H9 (cell line): ENCODE results near the gene SSH3. TPM values are rescaled to one million over a fixed set of nuclear protein-coding genes. Genes with fewer than 3 reads are reported as not detected.

Experiments
- DNase-seq: peaks from one replicate; pipeline ENCODE4 v3.0.0-alpha.2; 2017
- H2AFZ ChIP-seq: one replicate; pipeline ENCODE4 v1.6.1; 2013; ENCODE audit warnings: mild to moderate bottlenecking, low read length, control low read depth, moderate library complexity
- H2AK5ac ChIP-seq: 2 replicates; pipeline ENCODE4 v1.6.1; 2013; ENCODE audit warnings: low read length, control low read depth, mixed read lengths; ENCODE audit not compliant: insufficient read length
- H2BK120ac ChIP-seq: one replicate; pipeline ENCODE4 v1.6.1; 2013; ENCODE audit warnings: low read depth, mild to moderate bottlenecking, low read length, control low read depth, inconsistent platforms; ENCODE audit not compliant: poor library complexity, severe bottlenecking
- H2BK12ac ChIP-seq: 2 replicates; pipeline ENCODE4 v1.6.1; 2013; ENCODE audit warnings: low read length, control low read depth, mixed read lengths, low read depth; ENCODE audit not compliant: insufficient read length
- H2BK15ac ChIP-seq: 2 replicates; pipeline ENCODE4 v1.6.1; 2013; ENCODE audit warnings: low read depth, low read length, control low read depth
- H2BK20ac ChIP-seq: one replicate; pipeline ENCODE4 v1.6.1; 2013; ENCODE audit warnings: low read depth, mild to moderate bottlenecking, low read length, control low read depth, inconsistent platforms; ENCODE audit not compliant: poor library complexity, severe bottlenecking
- H2BK5ac ChIP-seq: 2 replicates; pipeline ENCODE4 v1.6.1; 2013; ENCODE audit warnings: low read length, control low read depth, mixed read lengths; ENCODE audit not compliant: insufficient read length
- H3K14ac ChIP-seq: 2 replicates; pipeline ENCODE4 v1.6.1; 2013; ENCODE audit warnings: low read length, control low read depth; ENCODE audit not compliant: insufficient read depth
- H3K18ac ChIP-seq: 2 replicates; pipeline ENCODE4 v1.6.1; 2013; ENCODE audit warnings: low read depth, mild to moderate bottlenecking, mixed read lengths, low read length, control low read depth; ENCODE audit not compliant: insufficient read length
- H3K23ac ChIP-seq: 2 replicates; pipeline ENCODE4 v1.6.1; 2013; ENCODE audit warnings: low read length, control low read depth, mixed read lengths, low read depth; ENCODE audit not compliant: insufficient read length
- H3K23me2 ChIP-seq: 2 replicates; pipeline ENCODE4 v1.6.1; 2013; ENCODE audit warnings: low read depth, mild to moderate bottlenecking, mixed read lengths, low read length, control low read depth; ENCODE audit not compliant: insufficient read length, poor library complexity, severe bottlenecking
- H3K27ac ChIP-seq: 2 replicates; pipeline ENCODE4 v1.5.1; 2013; ENCODE audit warnings: low read length, control low read depth, mixed read lengths, low read depth; ENCODE audit not compliant: insufficient read length
- H3K27me3 ChIP-seq: 2 replicates; pipeline ENCODE4 v1.6.1; 2013; ENCODE audit warnings: low read length, control low read depth, inconsistent platforms; ENCODE audit not compliant: insufficient read depth
- H3K4ac ChIP-seq: 2 replicates; pipeline ENCODE4 v1.6.1; 2013; ENCODE audit warnings: low read depth, mild to moderate bottlenecking, control low read depth, inconsistent platforms, low read length, moderate library complexity
- H3K4me1 ChIP-seq: 2 replicates; pipeline ENCODE4 v1.6.1; 2013; ENCODE audit warnings: low read length, control low read depth, inconsistent platforms; ENCODE audit not compliant: insufficient read depth
- H3K4me2 ChIP-seq: 2 replicates; pipeline ENCODE4 v1.6.1; 2013; ENCODE audit warnings: low read length, control low read depth, mixed read lengths; ENCODE audit not compliant: insufficient read length, insufficient read depth
- H3K56ac ChIP-seq: 2 replicates; pipeline ENCODE4 v1.6.1; 2013; ENCODE audit warnings: low read depth, mild to moderate bottlenecking, mixed read lengths, low read length, control low read depth; ENCODE audit not compliant: insufficient read length
- H3K79me1 ChIP-seq: 2 replicates; pipeline ENCODE4 v1.6.1; 2013; ENCODE audit warnings: low read depth, mild to moderate bottlenecking, moderate library complexity, low read length, control low read depth, inconsistent platforms; ENCODE audit not compliant: insufficient read depth, poor library complexity, severe bottlenecking
- H3K79me2 ChIP-seq: 2 replicates; pipeline ENCODE4 v1.6.1; 2013; ENCODE audit warnings: low read length, control low read depth, inconsistent platforms; ENCODE audit not compliant: insufficient read depth
- H3K9ac ChIP-seq: 2 replicates; pipeline ENCODE4 v1.6.1; 2013; ENCODE audit warnings: low read length, control low read depth, mixed read lengths; ENCODE audit not compliant: insufficient read length; ENCODE audit errors: extremely low read depth
- H3K9me3 ChIP-seq: one replicate; pipeline ENCODE4 v1.6.1; 2013; ENCODE audit warnings: low read depth, low read length, inconsistent platforms; ENCODE audit not compliant: control insufficient read depth
- H3T11ph ChIP-seq: one replicate; pipeline ENCODE4 v1.6.1; 2013; ENCODE audit warnings: mild to moderate bottlenecking, low read length, control low read depth, inconsistent platforms
- H4K20me1 ChIP-seq: one replicate; pipeline ENCODE4 v1.6.1; 2013; ENCODE audit not compliant: control insufficient read depth, insufficient read length, insufficient read depth
- H4K5ac ChIP-seq: 2 replicates; pipeline ENCODE4 v1.6.1; 2013; ENCODE audit warnings: low read depth, mild to moderate bottlenecking, mixed read lengths, low read length, control low read depth; ENCODE audit not compliant: insufficient read length
- H4K8ac ChIP-seq: replicated peaks from 2 replicates; pipeline ENCODE4 v1.6.1; 2013; ENCODE audit warnings: low read length, control low read depth, mixed read lengths, low read depth; ENCODE audit not compliant: insufficient read length
- H4K91ac ChIP-seq: 2 replicates; pipeline ENCODE4 v1.6.1; 2013; ENCODE audit warnings: low read depth, mild to moderate bottlenecking, moderate library complexity, mixed read lengths, low read length, control low read depth; ENCODE audit not compliant: insufficient read length
- H3K27ac Mint-ChIP-seq, 3 experiments: 2 replicates in 2 of 3; 3 replicates in 1 of 3; pipeline ENCODE4 v1.8.0; 2020 to 2021; ENCODE audit warnings: mixed read lengths in 3 of 3, mild to moderate bottlenecking in 1 of 3, moderate library complexity in 1 of 3
- H3K27me3 Mint-ChIP-seq: 2 replicates; pipeline ENCODE4 v1.8.0; 2021; ENCODE audit warnings: low read depth, mild to moderate bottlenecking, moderate library complexity, mixed read lengths
- H3K36me3 Mint-ChIP-seq, 3 experiments: 2 replicates in 2 of 3; 3 replicates in 1 of 3; pipeline ENCODE4 v1.8.0; 2020 to 2021; ENCODE audit warnings: low read depth in 3 of 3, mixed read lengths in 3 of 3; ENCODE audit not compliant: insufficient read depth in 1 of 3
- H3K4me1 Mint-ChIP-seq, 2 experiments: 2 replicates each; pipeline ENCODE4 v1.8.0; 2020; ENCODE audit warnings: mixed read lengths in 2 of 2
- H3K4me3 Mint-ChIP-seq, 2 experiments: 2 replicates in 1 of 2; 3 replicates in 1 of 2; pipeline ENCODE4 v1.8.0; 2020 to 2021; ENCODE audit warnings: mild to moderate bottlenecking in 2 of 2, mixed read lengths in 2 of 2, moderate library complexity in 1 of 2
- H3K9me3 Mint-ChIP-seq, 2 experiments: 2 replicates in 1 of 2; 3 replicates in 1 of 2; pipeline ENCODE4 v1.8.0; 2020; ENCODE audit warnings: mild to moderate bottlenecking in 2 of 2, mixed read lengths in 2 of 2, moderate library complexity in 1 of 2
- whole genome bisulfite sequencing: extraction: QIAGEN DNeasy Blood & Tissue Kit; methylation state at CpG from one replicate; pipeline ENCODE4 v1.1.7; 2013; ENCODE audit warnings: missing lambda C conversion rate, low lambda C conversion rate, mixed read lengths; ENCODE audit not compliant: insufficient read length; ENCODE audit errors: extremely low coverage; 5-methylcytosine and 5-hydroxymethylcytosine counted together
- total RNA-seq: library from RNA; stranded (reverse); gene quantifications from 2 replicates; pipeline ENCODE4 v1.2.1, GENCODE V29; 2021
- TF ChIP-seq, protein P1 (sequence below): fragments of 200-600 bp; sonication (generic); conservative IDR thresholded peaks from 3 replicates; pipeline ENCODE4 v1.8.0; 2021; ENCODE audit warnings: antibody characterized with exemption, mild to moderate bottlenecking

Gene SSH3
- total RNA-seq, 1 experiment from 2014 or later = 42.2 TPM

DNA sequence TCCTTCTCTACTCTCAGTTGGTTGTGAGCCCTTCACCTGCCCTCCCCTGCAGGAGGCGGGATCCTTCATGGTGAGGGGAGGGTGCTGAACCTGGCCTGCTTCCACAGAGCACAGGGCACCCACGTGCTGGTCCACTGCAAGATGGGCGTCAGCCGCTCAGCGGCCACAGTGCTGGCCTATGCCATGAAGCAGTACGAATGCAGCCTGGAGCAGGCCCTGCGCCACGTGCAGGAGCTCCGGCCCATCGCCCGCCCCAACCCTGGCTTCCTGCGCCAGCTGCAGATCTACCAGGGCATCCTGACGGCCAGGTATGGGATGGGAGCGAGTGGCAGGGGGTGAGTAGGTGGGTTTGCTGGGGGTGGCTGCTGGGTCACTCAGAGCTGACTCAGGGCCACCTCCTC is 6.3 kb downstream of the SSH3 start:
- no peaks in the 10 kb centered on the region for H3K27me3 ChIP-seq
- no peak overlapping the region for H3K9ac ChIP-seq
- no peaks in the 10 kb centered on the region for H3K79me2 ChIP-seq
- no peak overlapping the region; the same call in 1 of the 2 replicates for H3K14ac ChIP-seq
- H4K8ac ChIP-seq = no peak overlapping the region
- H3K4me2 ChIP-seq = no peak overlapping the region
- H3K27ac ChIP-seq = no peak overlapping the region
- no peak overlapping the region for H2AK5ac ChIP-seq
- no peak overlapping the region for H3K4ac ChIP-seq
- Mint-ChIP-seq H3K4me3 (no peak overlapping the region), H3K4me1 (peaks cover 2% of the 10 kb centered on the region in 2 experiments; a peak in 3 of 4 replicates), H3K9me3 (no peaks in the 10 kb centered on the region), H3K27ac (no peak overlapping the region; a peak in 1 of 7 replicates), H3K36me3 (peaks cover 0 to 21% (median 8%) of the 10 kb centered on the region in 3 experiments; a peak in 5 of 7 replicates), H3K27me3 (peaks cover 6% of the 10 kb centered on the region)
- H3K18ac ChIP-seq = no peak overlapping the region
- H2BK5ac ChIP-seq = no peak overlapping the region
- no peak overlapping the region for H2AFZ ChIP-seq
- no peaks in the 10 kb centered on the region for H3K4me1 ChIP-seq
- no peaks in the 10 kb centered on the region for H4K20me1 ChIP-seq
- no peak overlapping the region for H3T11ph ChIP-seq
- H3K79me1 ChIP-seq = no peaks in the 10 kb centered on the region
- no peak overlapping the region for H3K56ac ChIP-seq
- WGBS = no CpG with 5 or more reads among the region's 14 CpGs
- no peak overlapping the region for H2BK20ac ChIP-seq
- no peak overlapping the region for H2BK120ac ChIP-seq
- H2BK12ac ChIP-seq = no peak overlapping the region
- H2BK15ac ChIP-seq = no peak overlapping the region
- no peak overlapping the region for H4K91ac ChIP-seq
- no peaks in the 10 kb centered on the region for H3K9me3 ChIP-seq
- TF ChIP-seq, protein P1, sequence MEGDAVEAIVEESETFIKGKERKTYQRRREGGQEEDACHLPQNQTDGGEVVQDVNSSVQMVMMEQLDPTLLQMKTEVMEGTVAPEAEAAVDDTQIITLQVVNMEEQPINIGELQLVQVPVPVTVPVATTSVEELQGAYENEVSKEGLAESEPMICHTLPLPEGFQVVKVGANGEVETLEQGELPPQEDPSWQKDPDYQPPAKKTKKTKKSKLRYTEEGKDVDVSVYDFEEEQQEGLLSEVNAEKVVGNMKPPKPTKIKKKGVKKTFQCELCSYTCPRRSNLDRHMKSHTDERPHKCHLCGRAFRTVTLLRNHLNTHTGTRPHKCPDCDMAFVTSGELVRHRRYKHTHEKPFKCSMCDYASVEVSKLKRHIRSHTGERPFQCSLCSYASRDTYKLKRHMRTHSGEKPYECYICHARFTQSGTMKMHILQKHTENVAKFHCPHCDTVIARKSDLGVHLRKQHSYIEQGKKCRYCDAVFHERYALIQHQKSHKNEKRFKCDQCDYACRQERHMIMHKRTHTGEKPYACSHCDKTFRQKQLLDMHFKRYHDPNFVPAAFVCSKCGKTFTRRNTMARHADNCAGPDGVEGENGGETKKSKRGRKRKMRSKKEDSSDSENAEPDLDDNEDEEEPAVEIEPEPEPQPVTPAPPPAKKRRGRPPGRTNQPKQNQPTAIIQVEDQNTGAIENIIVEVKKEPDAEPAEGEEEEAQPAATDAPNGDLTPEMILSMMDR = no peak
- no peak overlapping the region for H3K23ac ChIP-seq
- H4K5ac ChIP-seq = no peak overlapping the region
- no peaks in the 10 kb centered on the region for H3K23me2 ChIP-seq
- no peak for DNase-seq
